ENCODE measurements around the gene ITPR2.
A peak's percentile ranks its signal among the peaks of the same experiment; 100 is the strongest.

Gene ITPR2

GRCh38 chr12:26773313-26774104 lies 59.5 kb downstream of the ITPR2 start:
- H3K9ac ChIP-seq (ENCODE audit: low read length), result no peak overlapping the region
- H3K23ac ChIP-seq (ENCODE audit: low read length in 2 of 2), result no peak overlapping the region
- H3K27me3 ChIP-seq (ENCODE audit: control insufficient read depth in 1 of 2, insufficient read depth in 1 of 2, low read length in 2 of 2), result no peaks in the 10 kb centered on the region
- WGBS, result 91% methylated on average over 2 of the region's 3 CpGs
- H2BK5ac ChIP-seq (ENCODE audit: low read depth, low read length, poor library complexity, severe bottlenecking), result no peak overlapping the region
- H3K9me3 ChIP-seq (ENCODE audit: control insufficient read depth, low read length), result peaks cover 29% of the 10 kb centered on the region
- no peaks in the 10 kb centered on the region for H3K4me1 ChIP-seq (ENCODE audit: control insufficient read depth, insufficient read depth, low read depth, low read length)
- no peak overlapping the region for H2AK5ac ChIP-seq (ENCODE audit: low read length, severe bottlenecking)
- peaks cover 0 to 4% of the 10 kb centered on the region in 2 experiments for H3K36me3 ChIP-seq (ENCODE audit: control insufficient read depth in 1 of 2, insufficient read depth in 2 of 2, low read depth in 1 of 2, low read length in 2 of 2)
- H3K4me2 ChIP-seq (ENCODE audit: low read length, poor library complexity, severe bottlenecking), result no peak overlapping the region
- DNase-seq, result peak; percentile 65
- no peak overlapping the region for H3K27ac ChIP-seq (ENCODE audit: low read length, poor library complexity, severe bottlenecking)
- peaks cover 19% of the 10 kb centered on the region for H3K79me1 ChIP-seq (replicated peaks; ENCODE audit: low read length, poor library complexity, severe bottlenecking)
- peak overlapping the region in 1 of 2 experiments; percentile 26 for H3K4ac ChIP-seq (ENCODE audit: low read depth in 1 of 2, low read length in 2 of 2)
- H2AFZ ChIP-seq (ENCODE audit: low read depth, low read length), result no peak overlapping the region
- no peak overlapping the region for H3K18ac ChIP-seq (ENCODE audit: low read depth in 1 of 2, low read length in 2 of 2)
- no peak overlapping the region for H4K8ac ChIP-seq (ENCODE audit: low read length)
- no peak overlapping the region for H2BK15ac ChIP-seq (ENCODE audit: low read depth, poor library complexity, severe bottlenecking)
- H4K91ac ChIP-seq (ENCODE audit: low read length), result no peak overlapping the region
- no peak overlapping the region for H3K14ac ChIP-seq (ENCODE audit: low read length in 2 of 2)
- H2BK120ac ChIP-seq (ENCODE audit: low read depth, low read length), result no peak overlapping the region
- H3K4me3 ChIP-seq (ENCODE audit: insufficient read depth in 1 of 2, low read depth in 1 of 2, low read length in 2 of 2), result no peak overlapping the region
- H2BK12ac ChIP-seq (ENCODE audit: low read length in 2 of 2), result no peak overlapping the region

- Histone ChIP-seq H2BK5ac (ENCODE audit: low read depth, low read length, poor library complexity, severe bottlenecking) (no peak overlapping the region), H4K91ac (ENCODE audit: low read length) (no peak overlapping the region), H2AFZ (ENCODE audit: low read depth, low read length) (no peak overlapping the region), H3K4ac (ENCODE audit: low read depth in 1 of 2, low read length in 2 of 2) (no peak overlapping the region), H3K9ac (ENCODE audit: low read length) (no peak overlapping the region), H2AK5ac (ENCODE audit: low read length, severe bottlenecking) (no peak overlapping the region), H3K23ac (ENCODE audit: low read length in 2 of 2) (no peak overlapping the region), H3K4me1 (ENCODE audit: control insufficient read depth, insufficient read depth, low read depth, low read length) (no peaks in the 10 kb centered on the region), H3K27me3 (ENCODE audit: control insufficient read depth in 1 of 2, insufficient read depth in 1 of 2, low read length in 2 of 2) (no peaks in the 10 kb centered on the region), H2BK120ac (ENCODE audit: low read depth, low read length) (no peak overlapping the region), H3K14ac (ENCODE audit: low read length in 2 of 2) (no peak overlapping the region), H3K9me3 (ENCODE audit: control insufficient read depth, low read length) (peaks cover 13% of the 10 kb centered on the region), H3K4me2 (ENCODE audit: low read length, poor library complexity, severe bottlenecking) (no peak overlapping the region), H3K79me1 (replicated peaks; ENCODE audit: low read length, poor library complexity, severe bottlenecking) (peaks cover 20% of the 10 kb centered on the region), H2BK15ac (ENCODE audit: low read depth, poor library complexity, severe bottlenecking) (no peak overlapping the region), H4K8ac (ENCODE audit: low read length) (no peak overlapping the region), H2BK12ac (ENCODE audit: low read length in 2 of 2) (no peak overlapping the region), H3K27ac (ENCODE audit: low read length, poor library complexity, severe bottlenecking) (no peak overlapping the region), H3K4me3 (ENCODE audit: insufficient read depth in 1 of 2, low read depth in 1 of 2, low read length in 2 of 2) (no peak overlapping the region), H3K18ac (ENCODE audit: low read depth in 1 of 2, low read length in 2 of 2) (no peak overlapping the region), H3K36me3 (ENCODE audit: control insufficient read depth in 1 of 2, insufficient read depth in 2 of 2, low read depth in 1 of 2, low read length in 2 of 2) (peaks cover 0 to 4% of the 10 kb centered on the region in 2 experiments)
- WGBS, result 99% methylated on average over 4 of the region's 4 CpGs
- no peak for DNase-seq
Observed at GRCh38 chr12:26771861-26772260, 61.1 kb downstream of the ITPR2 start.

DNA sequence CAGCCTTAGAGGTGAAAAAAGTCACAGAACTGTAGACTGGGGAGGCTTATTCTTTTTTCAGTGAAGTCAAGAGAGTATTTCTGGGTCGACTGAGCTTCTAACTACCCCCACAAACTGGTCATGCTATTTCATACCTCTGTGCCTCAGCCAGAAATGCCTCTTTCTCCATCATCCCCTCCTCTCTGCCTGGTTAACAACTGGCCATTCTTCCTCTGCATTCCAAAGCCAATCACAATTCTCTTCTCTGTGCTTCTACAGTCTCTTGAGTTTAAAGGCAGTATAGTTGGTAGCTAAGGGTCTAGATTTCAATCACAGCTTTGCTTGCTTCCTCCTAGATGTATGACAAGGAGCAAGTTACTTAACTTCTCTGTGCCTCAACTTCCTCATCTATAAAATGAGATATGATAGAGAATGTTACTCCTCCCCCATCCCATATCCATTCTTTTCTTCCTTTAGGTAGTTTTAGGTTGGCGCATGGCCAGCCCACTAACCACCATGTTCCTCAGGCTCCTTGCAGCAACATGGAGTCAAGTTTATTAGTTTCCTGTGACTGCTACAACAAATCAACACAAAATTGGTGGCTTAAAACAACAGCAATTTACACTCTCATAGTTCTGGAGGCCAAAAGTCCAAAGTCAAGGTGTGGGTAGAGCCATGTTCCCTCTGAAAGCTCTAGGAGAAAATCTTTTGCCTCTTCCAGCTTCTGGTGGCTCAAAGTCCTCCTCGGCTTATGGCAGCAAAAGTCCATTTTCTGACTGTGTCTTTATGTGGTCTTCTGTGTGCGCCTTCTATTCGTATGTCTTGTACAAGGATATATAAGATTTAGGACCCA lies 62.5 kb downstream of the ITPR2 start:
- peaks cover 20% of the 10 kb centered on the region for H3K79me1 ChIP-seq (replicated peaks; ENCODE audit: low read length, poor library complexity, severe bottlenecking)
- H2BK120ac ChIP-seq (ENCODE audit: low read depth, low read length), result no peak overlapping the region
- H3K4ac ChIP-seq (ENCODE audit: low read depth in 1 of 2, low read length in 2 of 2), result no peak overlapping the region
- H3K18ac ChIP-seq (ENCODE audit: low read depth in 1 of 2, low read length in 2 of 2), result no peak overlapping the region
- no peak overlapping the region for H4K91ac ChIP-seq (ENCODE audit: low read length)
- peaks cover 5% of the 10 kb centered on the region for H3K9me3 ChIP-seq (ENCODE audit: control insufficient read depth, low read length)
- no peak overlapping the region for H3K14ac ChIP-seq (ENCODE audit: low read length in 2 of 2)
- H3K4me2 ChIP-seq (ENCODE audit: low read length, poor library complexity, severe bottlenecking), result no peak overlapping the region
- H2AFZ ChIP-seq (ENCODE audit: low read depth, low read length), result no peak overlapping the region
- over 99% methylated on average over 5 of the region's 5 CpGs for WGBS
- no peak overlapping the region for H3K4me3 ChIP-seq (ENCODE audit: insufficient read depth in 1 of 2, low read depth in 1 of 2, low read length in 2 of 2)
- no peak for DNase-seq
- H2BK12ac ChIP-seq (ENCODE audit: low read length in 2 of 2), result no peak overlapping the region
- no peaks in the 10 kb centered on the region for H3K4me1 ChIP-seq (ENCODE audit: control insufficient read depth, insufficient read depth, low read depth, low read length)
- H3K27me3 ChIP-seq (ENCODE audit: control insufficient read depth in 1 of 2, insufficient read depth in 1 of 2, low read length in 2 of 2), result no peaks in the 10 kb centered on the region
- no peak overlapping the region for H2AK5ac ChIP-seq (ENCODE audit: low read length, severe bottlenecking)
- H2BK5ac ChIP-seq (ENCODE audit: low read depth, low read length, poor library complexity, severe bottlenecking), result no peak overlapping the region
- H3K27ac ChIP-seq (ENCODE audit: low read length, poor library complexity, severe bottlenecking), result no peak overlapping the region
- H4K8ac ChIP-seq (ENCODE audit: low read length), result no peak overlapping the region
- peaks cover 0 to 4% of the 10 kb centered on the region in 2 experiments for H3K36me3 ChIP-seq (ENCODE audit: control insufficient read depth in 1 of 2, insufficient read depth in 2 of 2, low read depth in 1 of 2, low read length in 2 of 2)
- no peak overlapping the region for H2BK15ac ChIP-seq (ENCODE audit: low read depth, poor library complexity, severe bottlenecking)
- no peak overlapping the region for H3K9ac ChIP-seq (ENCODE audit: low read length)
- no peak overlapping the region for H3K23ac ChIP-seq (ENCODE audit: low read length in 2 of 2)

GRCh38 chr12:26769611-26770010 lies 63.4 kb downstream of the ITPR2 start:
- WGBS, result no CpG with 5 or more reads among the region's 3 CpGs
- peaks cover 15% of the 10 kb centered on the region for H3K79me1 ChIP-seq (replicated peaks; ENCODE audit: low read length, poor library complexity, severe bottlenecking)
- no peak overlapping the region for H2BK12ac ChIP-seq (ENCODE audit: low read length in 2 of 2)
- H2BK15ac ChIP-seq (ENCODE audit: low read depth, poor library complexity, severe bottlenecking), result no peak overlapping the region
- H3K23ac ChIP-seq (ENCODE audit: low read length in 2 of 2), result no peak overlapping the region
- no peak overlapping the region for H2BK5ac ChIP-seq (ENCODE audit: low read depth, low read length, poor library complexity, severe bottlenecking)
- H3K4me3 ChIP-seq (ENCODE audit: insufficient read depth in 1 of 2, low read depth in 1 of 2, low read length in 2 of 2), result no peak overlapping the region
- H4K8ac ChIP-seq (ENCODE audit: low read length), result no peak overlapping the region
- no peak overlapping the region for H2AFZ ChIP-seq (ENCODE audit: low read depth, low read length)
- H3K27me3 ChIP-seq (ENCODE audit: control insufficient read depth in 1 of 2, insufficient read depth in 1 of 2, low read length in 2 of 2), result no peaks in the 10 kb centered on the region
- H3K4me2 ChIP-seq (ENCODE audit: low read length, poor library complexity, severe bottlenecking), result no peak overlapping the region
- H3K9ac ChIP-seq (ENCODE audit: low read length), result no peak overlapping the region
- H3K27ac ChIP-seq (ENCODE audit: low read length, poor library complexity, severe bottlenecking), result no peak overlapping the region
- no peak overlapping the region for H3K4ac ChIP-seq (ENCODE audit: low read depth in 1 of 2, low read length in 2 of 2)
- no peak overlapping the region for H3K18ac ChIP-seq (ENCODE audit: low read depth in 1 of 2, low read length in 2 of 2)
- H2BK120ac ChIP-seq (ENCODE audit: low read depth, low read length), result no peak overlapping the region
- H2AK5ac ChIP-seq (ENCODE audit: low read length, severe bottlenecking), result no peak overlapping the region
- H3K14ac ChIP-seq (ENCODE audit: low read length in 2 of 2), result no peak overlapping the region
- DNase-seq, result no peak
- no peaks in the 10 kb centered on the region for H3K4me1 ChIP-seq (ENCODE audit: control insufficient read depth, insufficient read depth, low read depth, low read length)
- H3K9me3 ChIP-seq (ENCODE audit: control insufficient read depth, low read length), result peaks cover under 1% of the 10 kb centered on the region
- H3K36me3 ChIP-seq (ENCODE audit: control insufficient read depth in 1 of 2, insufficient read depth in 2 of 2, low read depth in 1 of 2, low read length in 2 of 2), result peaks cover 0 to under 1% of the 10 kb centered on the region in 2 experiments
- H4K91ac ChIP-seq (ENCODE audit: low read length), result no peak overlapping the region

Data from mesenchymal stem cell (in vitro differentiated cells and primary cell).